GM21515 (cell line): Measurements from ENCODE around the gene TBL3.
"Not testable (repeated sequence)": the region's sequence is repeated elsewhere in the genome, so short reads cannot be mapped to it uniquely, and the experiment has no call there.

Source experiments
- ATAC-seq: cut with Tn5 transposase; IDR thresholded peaks from one replicate; pipeline ENCODE4 v1.9.1; 2021; ENCODE audit not compliant: unreplicated experiment

Gene TBL3

DNA sequence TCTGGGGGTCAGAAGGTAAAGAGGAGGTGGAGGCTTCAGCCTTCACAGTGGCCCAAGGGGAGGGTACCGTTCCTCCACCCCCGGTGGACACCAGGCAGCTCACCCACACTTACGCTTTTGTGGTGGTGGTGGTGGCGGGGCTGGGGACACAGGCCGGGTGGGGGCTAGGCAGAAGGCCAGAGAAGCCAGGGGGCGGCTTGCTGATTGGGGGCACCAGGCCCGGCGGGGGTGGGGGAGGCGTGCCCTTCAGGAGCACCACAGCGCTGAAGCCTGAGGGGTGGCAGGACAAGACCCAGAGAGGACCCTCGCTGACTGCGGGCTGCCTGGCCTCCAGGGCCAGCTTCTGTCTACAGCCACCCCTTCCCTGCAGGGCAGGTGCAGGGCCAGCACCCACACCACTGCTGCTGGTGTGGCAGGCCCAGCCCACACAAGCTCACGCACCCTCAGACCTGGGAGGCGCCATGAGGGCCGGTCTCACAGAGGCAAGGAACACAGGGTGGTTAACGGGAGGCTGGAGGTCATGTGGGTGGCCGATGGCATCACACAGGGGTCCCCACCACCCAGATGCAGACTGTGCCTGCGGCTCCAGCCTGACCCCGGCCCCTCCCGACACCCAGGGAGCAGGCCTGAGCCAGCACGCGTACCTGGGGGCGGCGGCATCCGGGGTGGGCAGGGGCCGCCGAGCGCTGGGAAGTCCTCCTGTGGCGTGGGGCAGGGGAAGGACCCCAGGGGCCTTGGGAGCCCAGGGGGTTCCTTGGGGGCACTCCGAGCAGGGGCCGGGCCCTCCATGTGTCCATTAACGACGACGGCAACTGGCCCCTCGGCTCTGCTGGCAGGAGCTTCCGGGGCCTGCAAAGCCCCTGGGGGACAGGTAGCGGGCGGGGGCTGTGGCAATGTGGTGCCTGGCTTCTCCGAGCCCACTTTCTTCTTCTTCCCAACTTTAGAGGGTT, 27.3 kb downstream of the TBL3 start:
- ATAC-seq: no peak

DNA sequence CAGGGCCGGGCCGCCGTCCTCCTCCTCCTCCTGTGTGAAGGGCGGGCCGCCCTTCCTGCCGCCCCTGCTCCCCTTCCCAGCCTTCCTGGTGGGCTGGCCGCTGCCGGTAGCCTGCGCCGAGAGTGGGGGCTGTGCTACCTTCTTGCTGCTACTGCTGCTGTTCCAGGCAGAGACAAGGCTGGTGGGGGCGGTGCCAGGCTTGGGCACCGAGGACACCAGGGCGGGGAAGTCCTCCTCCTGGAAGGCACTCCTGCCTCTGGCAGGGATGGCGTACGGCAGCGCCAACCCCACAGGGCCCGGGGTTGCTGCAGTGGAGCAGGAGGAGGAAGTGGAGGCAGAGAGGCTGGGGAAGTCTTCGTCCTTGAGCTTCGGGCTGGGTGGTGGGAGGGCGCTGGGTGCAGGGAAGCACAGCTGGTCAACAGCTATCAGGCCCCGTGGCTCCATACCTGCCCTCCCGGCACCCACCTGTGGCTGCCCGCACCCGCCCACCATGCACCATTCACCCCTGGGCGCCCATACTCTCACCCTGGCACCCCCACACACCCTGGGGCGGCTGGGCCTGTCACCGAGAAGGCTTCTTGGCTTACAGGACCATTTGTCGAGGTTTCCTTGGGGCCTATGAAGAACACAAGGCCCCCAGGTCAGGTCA, 28.1 kb downstream of the TBL3 start:
- no peak for ATAC-seq

- ATAC-seq: no peak
Measured at GRCh38 chr16:2001035-2001434, 29.2 kb downstream of the TBL3 start.

GRCh38 chr16:2001456-2002355, 29.9 kb downstream of the TBL3 start:
- no peak for ATAC-seq

DNA sequence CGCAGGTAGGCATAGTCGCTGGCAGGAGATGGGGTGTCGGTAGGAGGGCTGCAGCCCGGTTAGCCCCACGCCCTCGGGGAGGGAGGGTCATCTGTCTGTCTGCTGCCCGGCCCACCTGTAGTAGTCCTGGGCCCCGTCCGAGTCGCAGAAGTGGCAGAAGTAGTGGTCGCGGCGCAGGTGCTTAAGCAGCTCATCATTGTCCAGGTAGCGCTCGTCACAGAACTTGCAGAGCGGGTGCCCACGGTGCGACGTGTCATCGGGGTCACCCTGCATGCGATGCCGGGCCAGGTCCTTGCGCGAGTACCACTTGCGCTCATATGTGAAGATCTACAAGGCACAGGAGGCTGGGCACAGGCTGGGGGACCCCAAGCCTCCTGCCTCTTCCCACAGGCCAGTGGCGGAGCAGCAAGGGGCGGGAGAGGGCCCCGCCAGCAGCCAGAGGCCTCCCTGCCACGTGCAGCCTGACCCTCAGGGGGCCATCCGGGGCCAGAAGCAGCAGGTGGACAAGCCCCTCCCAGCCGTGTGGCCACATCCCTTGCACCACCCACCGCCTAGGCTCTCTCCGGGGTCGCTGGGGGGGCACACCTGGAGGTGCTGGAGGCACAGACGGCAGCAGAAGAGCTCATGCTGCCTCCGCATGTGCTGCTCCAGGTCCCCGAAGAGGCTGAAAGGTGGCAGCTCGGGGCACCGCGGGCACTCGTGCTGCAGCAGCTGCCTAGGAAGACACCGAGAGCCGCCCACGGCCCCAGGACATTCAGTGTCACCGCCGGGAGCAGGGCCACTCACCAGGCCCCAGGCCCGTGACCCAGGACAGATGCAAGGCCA, 30.8 kb downstream of the TBL3 start:
- no peak for ATAC-seq

- no peak for ATAC-seq
Measured at GRCh38 chr16:2003231-2003826, 31.5 kb downstream of the TBL3 start.

DNA sequence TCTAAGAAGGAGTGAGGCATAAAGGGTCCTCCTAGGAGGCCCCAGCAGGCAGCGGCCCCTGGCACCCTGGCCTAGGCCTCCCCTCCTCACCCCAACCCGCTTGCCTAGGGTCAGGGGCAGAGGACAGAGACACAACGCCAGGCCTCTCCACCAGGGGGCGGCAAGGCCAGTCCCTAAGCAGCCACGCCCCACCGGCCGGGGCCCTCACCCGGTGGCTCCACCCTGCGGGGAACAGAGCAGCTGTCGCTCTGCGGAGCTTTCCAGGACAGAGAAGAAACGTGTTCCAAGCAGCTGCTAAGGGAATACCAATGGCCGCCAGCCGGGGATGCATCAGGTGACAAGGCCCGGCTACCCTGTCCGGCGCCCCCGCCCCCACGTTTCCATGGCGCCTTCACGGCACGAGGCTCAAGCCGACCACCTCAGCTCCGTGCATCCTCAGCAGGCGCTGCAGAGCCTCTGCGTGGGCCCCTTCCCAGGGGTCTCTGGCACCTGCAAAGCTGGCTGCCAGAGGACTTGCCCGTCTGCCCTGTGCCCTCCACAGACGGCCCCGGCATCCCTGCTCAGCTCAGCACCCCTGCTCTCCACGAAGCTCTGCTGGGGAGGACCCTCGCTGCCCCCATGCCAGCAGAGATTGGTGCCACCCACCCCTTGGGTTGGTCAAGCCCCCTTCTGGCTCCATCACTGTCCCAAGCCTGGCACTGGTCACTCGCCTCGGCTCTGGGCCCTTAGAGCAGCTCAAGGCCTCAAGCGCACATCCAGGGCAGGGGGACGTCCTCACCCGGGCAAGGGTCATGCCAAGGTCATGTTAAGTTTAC, 32.2 kb downstream of the TBL3 start:
- ATAC-seq: no peak

DNA sequence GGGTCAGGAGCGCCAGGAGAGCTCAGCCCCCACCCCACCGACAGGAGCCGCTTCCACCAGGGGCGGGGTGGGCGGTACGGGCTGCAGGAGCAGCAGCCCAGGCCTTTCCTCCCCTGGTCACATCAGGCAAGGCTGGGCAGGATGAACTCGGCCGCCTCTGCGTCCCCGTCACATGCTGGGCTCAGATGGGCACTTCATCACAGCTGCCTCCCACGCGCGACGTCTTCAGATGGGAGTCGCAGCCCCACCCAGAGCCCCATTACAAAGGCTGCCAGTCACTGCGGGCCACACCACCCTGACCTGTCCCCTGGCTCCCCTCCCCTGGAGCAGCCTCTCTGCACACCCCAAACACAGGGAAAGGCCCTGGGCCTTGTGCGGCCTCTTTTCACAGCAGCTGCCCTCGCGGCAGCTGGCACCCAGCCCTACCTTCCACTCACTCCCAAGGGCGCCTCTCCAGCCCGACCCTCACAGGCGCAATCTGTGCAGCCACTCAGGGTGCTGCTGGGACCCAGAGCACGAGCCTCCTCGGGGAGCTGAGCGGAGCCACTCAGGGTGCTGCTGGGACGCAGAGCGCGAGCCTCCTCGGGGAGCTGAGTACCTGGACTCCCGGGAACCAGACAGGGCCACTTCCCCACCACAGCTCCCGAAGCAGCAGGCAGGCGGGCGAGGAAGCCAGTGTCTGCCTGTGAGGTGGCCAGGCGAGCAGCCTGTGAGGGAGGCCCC, 33.1 kb downstream of the TBL3 start:
- no peak for ATAC-seq

DNA sequence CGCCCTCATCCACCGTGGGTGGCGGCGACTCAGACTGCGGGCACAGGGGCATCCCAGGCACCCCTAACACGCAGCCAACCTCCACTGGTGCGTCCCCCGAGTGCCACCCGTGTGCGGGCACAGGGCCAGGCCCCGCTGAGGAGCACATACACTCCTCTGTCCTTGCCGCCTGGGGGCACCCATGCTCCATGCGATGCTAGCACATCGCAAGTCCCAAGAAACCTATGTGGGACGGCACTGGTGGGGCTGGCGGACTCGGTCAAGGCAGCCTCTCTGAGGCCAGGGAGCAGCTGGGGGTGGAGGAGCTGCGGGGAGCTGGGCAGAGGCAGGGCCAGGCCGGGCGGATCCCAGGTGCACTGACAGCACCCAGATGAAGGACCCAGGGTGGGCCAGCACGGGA, 33.8 kb downstream of the TBL3 start:
- no peak for ATAC-seq

DNA sequence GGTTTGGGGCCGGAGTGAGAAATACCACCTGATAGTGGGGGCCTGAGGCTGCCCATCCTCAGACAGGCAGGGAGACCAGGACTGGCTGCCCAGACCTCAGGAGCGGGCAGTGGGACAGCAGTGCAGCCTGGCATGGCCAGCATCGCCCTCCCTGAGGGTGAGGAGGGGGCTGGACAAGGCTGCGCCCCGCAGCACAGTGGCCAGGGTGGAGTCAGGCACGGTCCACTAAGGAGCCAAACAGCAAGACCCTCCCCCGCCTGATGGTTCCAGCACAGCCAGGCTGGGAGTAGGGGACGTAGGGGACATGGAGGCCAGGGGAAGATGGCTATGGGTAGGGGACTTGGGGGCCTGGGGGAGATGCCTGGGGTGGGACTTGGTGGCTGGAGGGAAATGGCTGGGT, 34.5 kb downstream of the TBL3 start:
- ATAC-seq: no peak

GRCh38 chr16:2007081-2007836, 35.4 kb downstream of the TBL3 start:
- ATAC-seq: no peak

DNA sequence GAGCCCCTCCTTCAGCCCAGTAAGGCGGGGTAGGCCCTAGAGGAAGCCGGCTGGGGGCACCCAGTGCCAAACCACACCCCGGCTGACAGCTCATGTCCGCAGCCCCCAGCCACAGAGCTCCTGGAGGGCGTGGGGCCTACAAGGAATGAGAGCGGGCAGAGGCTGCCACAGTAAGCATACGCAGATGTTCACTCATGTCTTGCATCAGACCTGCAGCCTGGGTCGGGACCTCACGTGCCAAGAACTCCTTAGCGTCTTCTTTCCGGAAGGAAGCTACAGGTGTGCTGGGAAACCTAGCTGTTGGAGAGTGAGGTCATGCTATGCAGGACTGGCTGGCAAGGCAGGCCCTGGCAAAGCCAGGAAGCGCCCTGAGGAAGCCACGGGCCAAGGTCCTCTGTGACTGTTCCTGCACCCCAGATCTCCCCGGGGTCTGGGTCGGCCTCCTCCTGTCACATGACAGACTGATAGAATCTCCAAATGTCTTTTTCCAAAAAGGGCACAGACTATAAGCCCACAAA, 36.2 kb downstream of the TBL3 start:
- no peak for ATAC-seq

DNA sequence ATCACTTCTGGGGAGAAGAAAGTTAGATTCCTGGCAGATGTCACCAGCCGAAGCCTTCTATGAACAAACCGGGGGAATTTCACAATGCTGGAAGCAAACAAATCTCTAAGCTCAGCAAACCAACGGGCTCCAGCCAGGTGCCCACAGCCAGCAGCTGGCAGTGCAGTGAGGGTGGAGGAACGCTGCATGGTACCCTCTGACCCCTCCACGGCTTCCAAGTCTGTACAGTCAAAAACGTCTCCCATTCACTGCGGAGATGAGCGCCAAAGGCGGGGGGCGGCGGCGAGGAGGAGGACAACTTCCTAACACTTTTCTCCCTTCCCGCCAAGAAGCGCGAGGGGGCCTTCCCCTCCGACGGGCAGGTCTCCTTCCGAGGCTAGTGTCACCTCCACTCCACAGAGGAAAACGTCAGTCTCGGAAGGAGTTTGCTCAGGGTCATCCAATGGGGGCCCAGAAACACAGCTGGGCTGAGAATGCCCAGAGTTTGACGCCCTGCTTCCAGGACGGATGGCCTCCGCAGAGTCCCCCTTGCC, 36.8 kb downstream of the TBL3 start:
- ATAC-seq: no peak

DNA sequence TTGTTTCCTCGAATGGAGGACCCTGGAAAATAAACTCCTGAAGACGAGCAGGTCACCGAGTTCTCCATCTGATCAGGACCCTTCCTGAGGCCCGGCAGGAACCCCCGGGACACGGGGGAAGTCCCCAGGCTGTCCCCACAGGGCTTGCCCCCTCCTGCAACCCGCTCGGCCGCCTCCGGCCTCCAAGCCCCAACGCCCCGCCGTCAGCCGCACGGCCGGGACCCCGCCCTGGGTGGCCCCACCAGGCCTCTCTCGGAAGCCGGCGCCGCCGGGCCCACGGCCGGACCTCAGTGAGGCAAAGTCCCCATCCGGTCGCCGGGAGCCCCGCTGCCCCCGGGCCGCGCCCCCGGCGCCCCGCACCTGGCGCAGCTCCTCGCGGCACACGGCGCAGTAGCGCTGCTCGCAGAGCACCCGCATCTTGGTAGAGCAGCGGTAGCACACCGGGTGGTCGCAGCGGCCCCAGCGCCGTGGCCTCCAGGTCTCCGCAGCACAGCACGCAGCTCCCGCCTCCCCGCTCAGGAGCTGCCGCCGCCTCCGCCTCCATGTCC, 37.4 kb downstream of the TBL3 start:
- peak; percentile 30 for ATAC-seq

DNA sequence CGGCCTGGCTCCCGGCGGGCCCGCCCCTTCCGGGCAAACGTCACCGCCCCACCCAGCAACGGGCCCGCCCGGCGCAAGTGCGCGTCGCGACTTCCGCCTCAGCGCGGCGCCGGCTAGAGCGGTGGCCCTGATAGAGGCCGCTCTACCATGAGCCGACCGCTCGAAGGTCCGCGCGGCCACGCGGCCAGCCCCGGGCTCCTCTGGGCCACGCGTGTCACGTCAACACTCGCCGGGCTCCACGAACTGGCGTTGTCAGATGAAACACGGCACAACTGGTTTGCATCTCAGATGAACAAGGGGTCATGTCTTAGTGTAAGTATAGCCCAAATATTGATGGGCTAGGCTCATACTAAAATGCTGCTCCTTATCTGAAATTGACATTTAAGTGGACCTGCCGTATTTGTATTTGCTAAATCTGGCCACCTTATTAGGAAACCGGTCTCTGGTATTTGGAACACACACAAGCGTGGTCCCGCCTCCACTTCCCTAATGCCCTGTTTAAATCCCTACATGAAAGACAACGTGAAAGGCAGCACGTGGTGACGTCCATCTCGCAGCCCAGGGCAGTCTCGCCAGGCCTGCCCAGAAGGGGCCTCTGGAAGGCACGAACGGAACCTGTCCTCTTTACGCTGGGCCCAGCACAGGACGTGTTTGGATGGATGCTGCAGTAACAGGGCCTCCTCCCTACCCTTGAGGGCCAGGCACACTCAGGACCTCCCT, 38.1 kb downstream of the TBL3 start, which contains the start of gene ZNF598:
ZNF598 (minus strand) TSS at position 31 of the 720 bp plus-strand sequence.
- peak; percentile 71 for ATAC-seq

GRCh38 chr16:2011726-2012125, 39.9 kb downstream of the TBL3 start:
- not testable (repeated sequence) for ATAC-seq
